ENCODE results near the gene PDSS2.
"Not testable (repeated sequence)": the region's sequence is repeated elsewhere in the genome, so short reads cannot be mapped to it uniquely, and the experiment has no call there.

PDSS2 gene

GRCh38 chr6:107315114-107315513 lies 144.2 kb downstream of the PDSS2 start:
- DNase-seq = no peak

- DNase-seq = no peak
These were observed 144.8 kb downstream of the PDSS2 start for GRCh38 chr6:107314531-107314939.

GRCh38 chr6:107313776-107314175 lies 145.6 kb downstream of the PDSS2 start:
- DNase-seq = no peak

GRCh38 chr6:107310362-107310761 lies 149.0 kb downstream of the PDSS2 start:
- no peak for DNase-seq

GRCh38 chr6:107308677-107309076 lies 150.7 kb downstream of the PDSS2 start:
- DNase-seq = no peak

GRCh38 chr6:107305994-107306393 lies 153.4 kb downstream of the PDSS2 start:
- DNase-seq = not testable (repeated sequence)

- no peak for DNase-seq
These were observed 154.0 kb downstream of the PDSS2 start for GRCh38 chr6:107305391-107305790.

GRCh38 chr6:107304421-107305025 lies 154.8 kb downstream of the PDSS2 start:
- no peak for DNase-seq

GRCh38 chr6:107293350-107293749 lies 166.0 kb downstream of the PDSS2 start:
- no peak for DNase-seq

- DNase-seq = no peak
These were observed 166.6 kb downstream of the PDSS2 start for GRCh38 chr6:107292715-107293271.

- DNase-seq = no peak
These were observed 168.9 kb downstream of the PDSS2 start for GRCh38 chr6:107290491-107290890.

GRCh38 chr6:107289258-107289657 lies 170.1 kb downstream of the PDSS2 start:
- DNase-seq = not testable (repeated sequence)

- DNase-seq = not testable (repeated sequence)
These were observed 173.7 kb downstream of the PDSS2 start for GRCh38 chr6:107285683-107286082.

- DNase-seq = no peak
These were observed 174.6 kb downstream of the PDSS2 start for GRCh38 chr6:107284805-107285204.

GRCh38 chr6:107280791-107281190 lies 178.6 kb downstream of the PDSS2 start:
- no peak for DNase-seq

GRCh38 chr6:107280001-107280400 lies 179.4 kb downstream of the PDSS2 start:
- DNase-seq = not testable (repeated sequence)

- DNase-seq = no peak
These were observed 184.0 kb downstream of the PDSS2 start for GRCh38 chr6:107275330-107275865.

- no peak for DNase-seq
These were observed 185.1 kb downstream of the PDSS2 start for GRCh38 chr6:107274288-107274687.

GRCh38 chr6:107272246-107272645 lies 187.1 kb downstream of the PDSS2 start:
- no peak for DNase-seq

- no peak for DNase-seq
These were observed 188.1 kb downstream of the PDSS2 start for GRCh38 chr6:107271208-107271790.

- DNase-seq = no peak
These were observed 191.7 kb downstream of the PDSS2 start for GRCh38 chr6:107267634-107268033.

GRCh38 chr6:107267006-107267405 lies 192.4 kb downstream of the PDSS2 start:
- DNase-seq = no peak

- no peak for DNase-seq
These were observed 192.8 kb downstream of the PDSS2 start for GRCh38 chr6:107266563-107266962.

GRCh38 chr6:107264357-107264840 lies 195.0 kb downstream of the PDSS2 start:
- DNase-seq = no peak
